WERI-Rb-1 (cell line): ENCODE results near the gene BORCS8.
"Not testable (repeated sequence)": the region's sequence is repeated elsewhere in the genome, so short reads cannot be mapped to it uniquely, and the experiment has no call there.

Source experiments
- DNase-seq: peaks from one replicate; pipeline ENCODE4 v3.0.0-alpha.2; 2020
- H3K27ac ChIP-seq: fragments of 250-450 bp; sonication (Bioruptor Pico); 2 replicates; pipeline ENCODE4 v1.5.1; 2020; ENCODE audit warnings: mild to moderate bottlenecking, moderate library complexity
- H3K27me3 ChIP-seq: fragments of 250-450 bp; sonication (Bioruptor Pico); 2 replicates; pipeline ENCODE4 v1.5.1; 2021; ENCODE audit warnings: mild to moderate bottlenecking, low read depth, moderate library complexity; ENCODE audit not compliant: insufficient read depth, severe bottlenecking
- H3K36me3 ChIP-seq: fragments of 250-450 bp; sonication (Bioruptor Pico); 2 replicates; pipeline ENCODE4 v1.5.1; 2020; ENCODE audit warnings: mild to moderate bottlenecking, moderate library complexity
- H3K4me3 ChIP-seq: 2 replicates; pipeline ENCODE4 v1.5.1; 2011; ENCODE audit warnings: low read depth, mild to moderate bottlenecking, control low read depth, low read length
- H3K9me3 ChIP-seq: fragments of 250-450 bp; sonication (Bioruptor Pico); 2 replicates; pipeline ENCODE4 v1.5.1; 2021; ENCODE audit warnings: mild to moderate bottlenecking, moderate library complexity; ENCODE audit not compliant: severe bottlenecking
- TF ChIP-seq, protein P1 (sequence below): IDR thresholded peaks from 2 replicates; pipeline ENCODE4 v1.5.1; 2011; ENCODE audit warnings: low read depth, mild to moderate bottlenecking, control low read depth, inconsistent platforms, low read length

The BORCS8 gene

GRCh38 chr19:19181488-19181998 is 10.4 kb downstream of the BORCS8 start:
- no peak overlapping the region for H3K27ac ChIP-seq
- no peak overlapping the region for H3K4me3 ChIP-seq
- peaks cover 14% of the 10 kb centered on the region for H3K36me3 ChIP-seq
- no peaks in the 10 kb centered on the region for H3K27me3 ChIP-seq
- no peak for DNase-seq
- no peaks in the 10 kb centered on the region for H3K9me3 ChIP-seq
- TF ChIP-seq, protein P1, sequence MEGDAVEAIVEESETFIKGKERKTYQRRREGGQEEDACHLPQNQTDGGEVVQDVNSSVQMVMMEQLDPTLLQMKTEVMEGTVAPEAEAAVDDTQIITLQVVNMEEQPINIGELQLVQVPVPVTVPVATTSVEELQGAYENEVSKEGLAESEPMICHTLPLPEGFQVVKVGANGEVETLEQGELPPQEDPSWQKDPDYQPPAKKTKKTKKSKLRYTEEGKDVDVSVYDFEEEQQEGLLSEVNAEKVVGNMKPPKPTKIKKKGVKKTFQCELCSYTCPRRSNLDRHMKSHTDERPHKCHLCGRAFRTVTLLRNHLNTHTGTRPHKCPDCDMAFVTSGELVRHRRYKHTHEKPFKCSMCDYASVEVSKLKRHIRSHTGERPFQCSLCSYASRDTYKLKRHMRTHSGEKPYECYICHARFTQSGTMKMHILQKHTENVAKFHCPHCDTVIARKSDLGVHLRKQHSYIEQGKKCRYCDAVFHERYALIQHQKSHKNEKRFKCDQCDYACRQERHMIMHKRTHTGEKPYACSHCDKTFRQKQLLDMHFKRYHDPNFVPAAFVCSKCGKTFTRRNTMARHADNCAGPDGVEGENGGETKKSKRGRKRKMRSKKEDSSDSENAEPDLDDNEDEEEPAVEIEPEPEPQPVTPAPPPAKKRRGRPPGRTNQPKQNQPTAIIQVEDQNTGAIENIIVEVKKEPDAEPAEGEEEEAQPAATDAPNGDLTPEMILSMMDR = no peak

DNA sequence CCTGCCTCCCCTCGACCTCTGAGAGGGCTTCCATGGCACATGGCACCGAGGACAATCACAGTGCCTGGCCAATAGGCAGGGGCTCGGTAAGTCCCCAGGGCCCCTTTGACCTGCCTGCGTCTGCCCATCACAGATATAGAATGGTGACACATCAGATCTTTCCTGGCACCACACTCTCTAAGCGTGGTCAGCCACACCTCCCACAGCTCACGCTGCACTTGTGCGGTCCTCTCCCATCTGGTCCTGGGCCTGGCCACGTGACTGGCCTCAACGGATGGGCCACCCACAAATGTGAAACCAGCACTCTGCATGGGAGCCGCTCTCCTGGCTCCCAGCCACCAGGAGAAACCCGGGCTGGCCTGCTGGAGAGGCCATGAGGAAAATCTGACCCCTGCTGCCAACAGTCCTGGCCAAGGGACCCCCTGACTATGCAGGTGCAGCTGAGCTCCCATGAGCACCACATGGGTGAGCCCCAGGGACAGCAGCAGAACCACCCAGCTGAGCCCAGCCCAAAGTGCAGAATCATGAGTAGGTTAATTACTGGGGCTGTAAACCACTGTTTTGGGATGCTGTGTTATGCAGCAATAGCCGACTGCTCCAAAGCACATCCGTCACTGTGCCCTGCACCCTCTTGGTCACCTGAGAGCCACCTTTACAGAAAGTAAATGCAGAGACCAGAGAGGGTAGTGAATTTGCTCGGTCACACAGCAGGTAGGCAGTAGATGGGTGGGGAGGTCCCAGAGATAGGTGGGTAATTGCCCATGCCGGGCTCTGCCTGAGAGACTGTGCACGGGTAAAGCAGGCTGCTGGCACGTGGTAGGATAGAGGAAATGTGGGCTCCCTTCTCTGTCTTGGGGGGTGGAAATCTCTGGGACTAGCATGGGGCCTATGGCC is 12.2 kb downstream of the BORCS8 start:
- TF ChIP-seq, protein P1 = no peak
- Histone ChIP-seq H3K9me3 (no peaks in the 10 kb centered on the region), H3K27me3 (no peaks in the 10 kb centered on the region), H3K27ac (no peak overlapping the region), H3K4me3 (no peak overlapping the region), H3K36me3 (peaks cover 3% of the 10 kb centered on the region)
- DNase-seq = no peak

- H3K9me3 ChIP-seq = no peaks in the 10 kb centered on the region
- no peak for DNase-seq
- TF ChIP-seq, protein P1 = no peak
Measured at GRCh38 chr19:19176950-19177349, 15.0 kb downstream of the BORCS8 start.

GRCh38 chr19:19173243-19173642 is 18.7 kb downstream of the BORCS8 start:
- not testable (repeated sequence) for H3K27ac ChIP-seq, H3K36me3 ChIP-seq, DNase-seq, H3K4me3 ChIP-seq, H3K9me3 ChIP-seq, H3K27me3 ChIP-seq

More at GRCh38 chr19:19176950-19177349, 15.0 kb downstream of the BORCS8 start:
- Histone ChIP-seq H3K36me3 (peaks cover 3% of the 10 kb centered on the region), H3K27me3 (no peaks in the 10 kb centered on the region), H3K27ac (no peak overlapping the region), H3K4me3 (no peak overlapping the region)

GRCh38 chr19:19171821-19172532 is 20.0 kb downstream of the BORCS8 start:
- no peak for DNase-seq
- Histone ChIP-seq H3K27ac (no peak overlapping the region), H3K4me3 (no peak overlapping the region), H3K9me3 (no peaks in the 10 kb centered on the region), H3K27me3 (no peaks in the 10 kb centered on the region), H3K36me3 (no peaks in the 10 kb centered on the region)
- TF ChIP-seq, protein P1 = no peak
